ENCODE measurements around the gene CFAP52. TPM values are rescaled to one million over a fixed set of nuclear protein-coding genes. Genes with fewer than 3 reads are reported as not detected.
"Not testable (repeated sequence)": the region's sequence is repeated elsewhere in the genome, so short reads cannot be mapped to it uniquely, and the experiment has no call there.

Gene CFAP52
- total RNA-seq, 3 donors from 2014 or later, result 0.66 TPM; not detected in 2

DNA sequence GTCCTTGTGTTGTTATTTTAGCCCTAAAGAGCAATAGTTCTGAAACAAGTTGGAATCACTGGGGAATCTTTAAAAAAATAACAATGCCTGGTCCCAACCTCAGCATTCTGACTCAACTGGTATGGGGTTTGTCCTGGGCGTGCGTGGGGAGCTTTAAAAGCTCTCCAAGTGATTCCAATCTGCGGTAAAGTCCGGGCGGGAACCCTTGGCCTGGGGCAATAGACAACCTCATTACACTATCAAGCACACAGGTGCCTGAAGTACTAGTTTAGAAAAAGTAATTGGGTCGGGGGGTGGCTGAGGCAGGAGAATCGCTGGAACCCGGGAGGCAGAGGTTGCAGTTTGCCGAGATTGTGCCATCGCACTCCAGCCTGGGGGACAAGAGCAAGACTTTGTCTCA is 5.2 kb upstream of the CFAP52 start:
- intact Hi-C loops (cut with DNase I; ENCODE audit: low total_unique reads), result no loop called here
- no peaks in the 10 kb centered on the region for H3K4me1 ChIP-seq
- H3K9me3 ChIP-seq, result no peaks in the 10 kb centered on the region
- no peak overlapping the region for H3K4me3 ChIP-seq
- H3K27me3 ChIP-seq, result no peaks in the 10 kb centered on the region
- H3K36me3 ChIP-seq, result no peaks in the 10 kb centered on the region
- H3K27ac ChIP-seq, result no peak overlapping the region
- DNase-seq (ENCODE audit: low spot score in 2 of 2), result no peak
- TF ChIP-seq POLR2AphosphoS5 (IDR thresholded peaks at IDR 0.05) (no peak), POLR2A (IDR thresholded peaks at IDR 0.05) (no peak)
- TF ChIP-seq, protein P1, sequence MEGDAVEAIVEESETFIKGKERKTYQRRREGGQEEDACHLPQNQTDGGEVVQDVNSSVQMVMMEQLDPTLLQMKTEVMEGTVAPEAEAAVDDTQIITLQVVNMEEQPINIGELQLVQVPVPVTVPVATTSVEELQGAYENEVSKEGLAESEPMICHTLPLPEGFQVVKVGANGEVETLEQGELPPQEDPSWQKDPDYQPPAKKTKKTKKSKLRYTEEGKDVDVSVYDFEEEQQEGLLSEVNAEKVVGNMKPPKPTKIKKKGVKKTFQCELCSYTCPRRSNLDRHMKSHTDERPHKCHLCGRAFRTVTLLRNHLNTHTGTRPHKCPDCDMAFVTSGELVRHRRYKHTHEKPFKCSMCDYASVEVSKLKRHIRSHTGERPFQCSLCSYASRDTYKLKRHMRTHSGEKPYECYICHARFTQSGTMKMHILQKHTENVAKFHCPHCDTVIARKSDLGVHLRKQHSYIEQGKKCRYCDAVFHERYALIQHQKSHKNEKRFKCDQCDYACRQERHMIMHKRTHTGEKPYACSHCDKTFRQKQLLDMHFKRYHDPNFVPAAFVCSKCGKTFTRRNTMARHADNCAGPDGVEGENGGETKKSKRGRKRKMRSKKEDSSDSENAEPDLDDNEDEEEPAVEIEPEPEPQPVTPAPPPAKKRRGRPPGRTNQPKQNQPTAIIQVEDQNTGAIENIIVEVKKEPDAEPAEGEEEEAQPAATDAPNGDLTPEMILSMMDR (IDR thresholded peaks at IDR 0.05), result no peak

DNA sequence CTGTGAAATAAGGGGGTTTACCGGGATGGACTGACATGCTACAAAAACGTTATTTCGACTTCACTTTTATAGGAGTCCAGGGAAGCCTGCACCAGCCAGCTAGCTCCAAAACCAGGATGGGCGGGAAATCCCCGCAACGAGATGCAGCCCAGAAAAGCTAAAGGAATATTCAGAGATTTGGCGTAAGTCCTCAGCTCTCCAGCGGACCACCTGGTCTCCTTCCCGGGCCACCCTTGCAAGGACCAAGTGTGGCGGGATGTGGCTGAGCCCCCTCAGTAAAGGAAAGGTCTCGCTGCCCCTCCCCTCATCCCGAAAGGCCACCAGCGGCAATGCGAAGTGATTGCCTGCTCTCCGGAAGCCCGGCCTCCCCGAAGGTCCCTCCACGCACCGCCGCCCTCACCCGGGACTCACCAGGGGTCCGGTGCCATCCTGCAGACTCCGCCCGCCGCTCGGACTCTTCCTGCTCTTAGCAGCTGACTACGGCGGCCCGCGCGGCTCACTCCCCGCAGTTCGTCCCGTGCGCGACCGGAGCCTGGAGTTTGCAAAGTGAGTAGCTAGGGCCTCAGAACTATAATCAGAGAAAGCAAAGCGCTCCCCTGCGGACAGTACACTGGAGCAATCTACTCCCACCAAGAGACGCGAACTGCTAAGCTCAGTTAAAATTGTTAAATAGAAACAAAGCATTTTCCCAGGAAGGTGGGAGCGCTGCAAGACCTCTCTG is 901 bp upstream of the CFAP52 start, which contains the start of gene STX8:
Gene STX8, minus strand, starts transcription at position 440 of the 721 bp plus-strand sequence. Its CDS starts 12 bp downstream, at position 428.
- intact Hi-C loops (cut with DNase I; ENCODE audit: low total_unique reads), result no loop called here
- Histone ChIP-seq H3K27me3 (no peaks in the 10 kb centered on the region), H3K4me3 (peak within 1 kb of the TSS; percentile 73 to 91 (median 79)), H3K27ac (peak within 1 kb of the TSS; percentile 56 to 71), H3K36me3 (no peaks in the 10 kb centered on the region), H3K9me3 (no peaks in the 10 kb centered on the region), H3K4me1 (no peaks in the 10 kb centered on the region)
- DNase-seq (ENCODE audit: low spot score in 2 of 2), result peak; percentile 57 to 85
- peak; percentile 40 to 76 (median 58) for TF ChIP-seq POLR2AphosphoS5 (IDR thresholded peaks at IDR 0.05)
- TF ChIP-seq, protein P1 (IDR thresholded peaks at IDR 0.05), result no peak
- TF ChIP-seq POLR2A (IDR thresholded peaks at IDR 0.05), result no peak

DNA sequence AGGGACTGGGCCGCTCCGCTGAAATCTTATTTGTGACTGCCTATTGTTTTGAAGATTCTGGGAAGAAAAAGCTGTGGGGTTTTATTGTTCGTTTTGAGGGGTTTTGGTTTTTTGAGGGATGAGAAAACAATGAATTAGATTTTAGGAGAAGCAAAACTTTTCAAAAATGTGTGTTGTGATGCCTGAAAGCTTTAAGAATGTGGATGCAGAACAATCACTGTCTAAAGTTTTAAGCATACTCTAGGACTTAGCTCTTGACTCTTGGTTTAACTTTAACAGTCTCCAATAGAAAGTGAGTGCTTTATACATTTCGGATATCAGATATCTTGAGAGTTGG is 899 bp downstream of the CFAP52 start:
- Histone ChIP-seq H3K27me3 (no peaks in the 10 kb centered on the region), H3K36me3 (no peaks in the 10 kb centered on the region), H3K9me3 (no peaks in the 10 kb centered on the region), H3K4me3 (peak overlapping the region in 2 of 3 donors; percentile 73 to 79), H3K27ac (no peak overlapping the region), H3K4me1 (no peaks in the 10 kb centered on the region)
- intact Hi-C loops (cut with DNase I; ENCODE audit: low total_unique reads), result no loop called here
- TF ChIP-seq POLR2AphosphoS5 (IDR thresholded peaks at IDR 0.05), result no peak
- TF ChIP-seq, protein P1 (IDR thresholded peaks at IDR 0.05), result no peak
- no peak for TF ChIP-seq POLR2A (IDR thresholded peaks at IDR 0.05)
- no peak for DNase-seq (ENCODE audit: low spot score in 2 of 2)

DNA sequence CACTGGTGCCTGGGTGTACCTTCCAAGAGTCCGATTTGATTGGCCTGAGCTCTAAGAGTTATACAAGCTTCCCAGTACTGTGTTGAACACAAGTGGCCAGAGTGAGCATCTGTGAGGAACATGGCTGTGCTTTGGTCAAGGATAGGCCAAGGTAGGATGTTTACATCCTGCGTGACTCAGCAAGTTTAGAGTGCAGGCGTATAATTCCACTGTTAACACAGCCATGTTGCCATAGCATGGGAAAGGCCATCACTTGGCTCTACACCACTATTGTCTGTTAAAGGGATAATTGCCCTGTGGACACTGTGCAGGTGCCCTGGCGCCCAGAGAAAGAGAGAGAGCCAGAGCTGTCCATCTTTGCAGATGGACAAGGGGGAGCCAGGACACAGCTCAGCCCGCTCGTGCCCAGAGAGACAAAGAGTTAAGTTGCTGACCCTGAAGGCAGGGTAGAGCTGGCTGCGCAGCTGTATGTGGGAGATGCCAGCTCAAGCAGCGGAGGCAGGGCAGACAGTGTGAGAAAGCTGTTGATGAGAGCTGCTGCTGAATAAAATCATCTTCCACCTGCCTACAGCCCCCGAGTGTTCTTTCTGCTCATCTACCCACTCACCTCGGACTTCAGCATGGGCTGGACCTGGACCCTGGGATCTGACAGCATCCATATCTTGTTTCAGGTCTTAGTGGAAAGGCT is 11.7 kb downstream of the CFAP52 start:
- no peak overlapping the region for H3K4me3 ChIP-seq
- H3K27ac ChIP-seq, result no peak overlapping the region
- DNase-seq (ENCODE audit: low spot score in 2 of 2), result no peak
- no peaks in the 10 kb centered on the region for H3K36me3 ChIP-seq
- no peaks in the 10 kb centered on the region for H3K4me1 ChIP-seq
- H3K9me3 ChIP-seq, result no peaks in the 10 kb centered on the region
- intact Hi-C loops (cut with DNase I; ENCODE audit: low total_unique reads), result no loop called here
- TF ChIP-seq, protein P1 (IDR thresholded peaks at IDR 0.05), result no peak
- TF ChIP-seq POLR2AphosphoS5 (IDR thresholded peaks at IDR 0.05) (no peak), POLR2A (IDR thresholded peaks at IDR 0.05) (no peak)
- no peaks in the 10 kb centered on the region for H3K27me3 ChIP-seq

DNA sequence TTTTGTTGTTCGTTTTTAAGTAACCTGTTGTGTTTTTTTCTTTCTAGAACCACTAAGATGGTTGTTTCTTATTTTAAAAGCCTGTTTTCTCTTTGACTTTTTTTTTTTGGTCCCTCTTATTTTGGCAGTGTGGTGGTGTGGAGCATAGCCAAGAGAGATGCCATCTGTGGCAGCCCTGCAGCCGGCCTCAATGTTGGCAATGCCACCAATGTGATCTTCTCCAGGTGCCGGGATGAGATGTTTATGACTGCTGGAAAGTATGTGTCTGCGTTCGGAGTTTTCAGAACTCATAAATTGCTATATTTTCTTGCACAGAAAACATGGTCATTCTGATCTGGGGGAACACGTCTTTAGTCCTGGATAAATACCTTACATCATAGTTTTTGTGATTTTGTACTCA is 17.6 kb downstream of the CFAP52 start:
- Histone ChIP-seq H3K4me1 (no peaks in the 10 kb centered on the region), H3K36me3 (no peaks in the 10 kb centered on the region), H3K27ac (no peak overlapping the region), H3K4me3 (no peak overlapping the region), H3K27me3 (no peaks in the 10 kb centered on the region), H3K9me3 (no peaks in the 10 kb centered on the region)
- intact Hi-C loops (cut with DNase I; ENCODE audit: low total_unique reads), result no loop called here
- DNase-seq (ENCODE audit: low spot score in 2 of 2), result no peak
- TF ChIP-seq POLR2A (IDR thresholded peaks at IDR 0.05) (no peak), POLR2AphosphoS5 (IDR thresholded peaks at IDR 0.05) (no peak)
- TF ChIP-seq, protein P1 (IDR thresholded peaks at IDR 0.05), result no peak

DNA sequence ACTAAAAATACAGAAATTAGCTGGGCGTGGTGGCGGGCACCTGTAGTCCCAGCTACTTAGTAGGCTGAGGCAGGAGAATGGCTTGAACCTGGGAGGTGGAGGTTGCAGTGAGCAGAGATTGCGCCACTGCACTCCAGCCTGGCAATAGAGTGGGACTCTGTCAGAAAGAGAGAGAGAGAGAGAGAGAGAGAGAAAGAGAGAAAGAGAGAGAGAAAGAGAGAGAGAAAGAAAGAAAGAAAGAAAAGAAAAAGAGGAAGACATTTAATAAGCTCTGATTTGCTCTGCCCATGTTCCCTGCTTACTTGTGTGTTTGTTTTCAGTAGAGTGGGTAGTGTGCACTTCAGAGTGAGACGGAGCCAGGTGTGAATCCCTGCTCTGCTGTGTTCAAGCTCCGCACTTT is 21.2 kb downstream of the CFAP52 start:
- intact Hi-C loops (cut with DNase I; ENCODE audit: low total_unique reads); H3K4me3 ChIP-seq; H3K27ac ChIP-seq; DNase-seq (ENCODE audit: low spot score in 2 of 2); H3K4me1 ChIP-seq; H3K27me3 ChIP-seq; H3K36me3 ChIP-seq; H3K9me3 ChIP-seq: not testable (repeated sequence)
